ENCODE measurements around the gene ADPRH.
"Not testable (repeated sequence)": the region's sequence is repeated elsewhere in the genome, so short reads cannot be mapped to it uniquely, and the experiment has no call there.

The ADPRH gene

GRCh38 chr3:119560160-119560559 is 19.1 kb upstream of the ADPRH start:
- no peak for DNase-seq

GRCh38 chr3:119562307-119562961 is 16.9 kb upstream of the ADPRH start:
- no peak for DNase-seq

GRCh38 chr3:119563334-119563733 is 16.0 kb upstream of the ADPRH start:
- not testable (repeated sequence) for DNase-seq

GRCh38 chr3:119569156-119569555 is 10.1 kb upstream of the ADPRH start:
- DNase-seq = no peak

GRCh38 chr3:119570229-119570628 is 9.1 kb upstream of the ADPRH start:
- DNase-seq = no peak

GRCh38 chr3:119571230-119571629 is 8.1 kb upstream of the ADPRH start:
- no peak for DNase-seq

- no peak for DNase-seq
Measured at GRCh38 chr3:119571688-119572087, 7.6 kb upstream of the ADPRH start.

GRCh38 chr3:119575507-119575906 is 3.8 kb upstream of the ADPRH start:
- DNase-seq = no peak

GRCh38 chr3:119580067-119580760 is 922 bp downstream of the ADPRH start:
- DNase-seq = no peak

- no peak for DNase-seq
Measured at GRCh38 chr3:119582178-119582577, 2.9 kb downstream of the ADPRH start.

- DNase-seq = no peak
Measured at GRCh38 chr3:119585208-119585607, 5.9 kb downstream of the ADPRH start.

- no peak for DNase-seq
Measured at GRCh38 chr3:119585856-119586570, 6.7 kb downstream of the ADPRH start.

GRCh38 chr3:119586733-119587172 is 7.5 kb downstream of the ADPRH start:
- no peak for DNase-seq

- no peak for DNase-seq
Measured at GRCh38 chr3:119588112-119588511, 8.8 kb downstream of the ADPRH start.

GRCh38 chr3:119589102-119589773 is 9.9 kb downstream of the ADPRH start:
- no peak for DNase-seq

GRCh38 chr3:119590706-119591105 is 11.4 kb downstream of the ADPRH start:
- DNase-seq = no peak

- no peak for DNase-seq
Measured at GRCh38 chr3:119592861-119593260, 13.6 kb downstream of the ADPRH start.

GRCh38 chr3:119594066-119594465 is 14.8 kb downstream of the ADPRH start:
- DNase-seq = no peak

- not testable (repeated sequence) for DNase-seq
Measured at GRCh38 chr3:119594929-119595328, 15.6 kb downstream of the ADPRH start.

GRCh38 chr3:119595639-119596334 is 16.5 kb downstream of the ADPRH start:
- DNase-seq = no peak

- no peak for DNase-seq
Measured at GRCh38 chr3:119596398-119596797, 17.1 kb downstream of the ADPRH start.

GRCh38 chr3:119597548-119598288 is 18.4 kb downstream of the ADPRH start, which contains the start of gene PLA1A:
Gene PLA1A (plus strand): TSS chr3:119597885. CDS start chr3:119597914, 29 bp downstream.
- no peak for DNase-seq
